GM12873 (cell line): Measurements from ENCODE around the gene BABAM1.

Experiments
- TF ChIP-seq, protein P1 (sequence below): IDR thresholded peaks from 2 replicates; pipeline ENCODE4 v1.5.1; 2012; ENCODE audit warnings: low read depth, mild to moderate bottlenecking, moderate library complexity, low read length, control low read depth; ENCODE audit not compliant: insufficient read depth; ENCODE audit errors: missing control alignments

BABAM1 gene

DNA sequence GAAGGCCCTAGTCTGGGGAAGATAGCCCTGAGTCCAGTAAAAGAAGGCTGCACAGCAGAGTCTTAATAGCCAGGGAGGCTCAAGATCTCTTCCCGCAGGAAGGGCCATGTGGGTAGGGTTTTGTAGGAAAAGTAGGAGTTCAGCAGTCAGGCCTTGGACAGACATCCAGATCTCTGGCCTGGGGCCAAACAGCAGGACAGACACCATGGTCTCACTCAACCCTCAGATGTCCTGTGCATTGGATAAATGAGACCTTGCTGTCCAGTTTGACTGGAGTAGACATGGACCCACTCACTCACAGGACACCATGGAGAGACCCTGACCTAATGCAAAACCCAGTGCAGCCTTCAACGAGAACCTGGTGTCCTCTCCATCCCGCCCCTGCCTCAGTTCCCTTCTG, 37.4 kb upstream of the BABAM1 start:
- TF ChIP-seq, protein P1, sequence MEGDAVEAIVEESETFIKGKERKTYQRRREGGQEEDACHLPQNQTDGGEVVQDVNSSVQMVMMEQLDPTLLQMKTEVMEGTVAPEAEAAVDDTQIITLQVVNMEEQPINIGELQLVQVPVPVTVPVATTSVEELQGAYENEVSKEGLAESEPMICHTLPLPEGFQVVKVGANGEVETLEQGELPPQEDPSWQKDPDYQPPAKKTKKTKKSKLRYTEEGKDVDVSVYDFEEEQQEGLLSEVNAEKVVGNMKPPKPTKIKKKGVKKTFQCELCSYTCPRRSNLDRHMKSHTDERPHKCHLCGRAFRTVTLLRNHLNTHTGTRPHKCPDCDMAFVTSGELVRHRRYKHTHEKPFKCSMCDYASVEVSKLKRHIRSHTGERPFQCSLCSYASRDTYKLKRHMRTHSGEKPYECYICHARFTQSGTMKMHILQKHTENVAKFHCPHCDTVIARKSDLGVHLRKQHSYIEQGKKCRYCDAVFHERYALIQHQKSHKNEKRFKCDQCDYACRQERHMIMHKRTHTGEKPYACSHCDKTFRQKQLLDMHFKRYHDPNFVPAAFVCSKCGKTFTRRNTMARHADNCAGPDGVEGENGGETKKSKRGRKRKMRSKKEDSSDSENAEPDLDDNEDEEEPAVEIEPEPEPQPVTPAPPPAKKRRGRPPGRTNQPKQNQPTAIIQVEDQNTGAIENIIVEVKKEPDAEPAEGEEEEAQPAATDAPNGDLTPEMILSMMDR, result no peak

DNA sequence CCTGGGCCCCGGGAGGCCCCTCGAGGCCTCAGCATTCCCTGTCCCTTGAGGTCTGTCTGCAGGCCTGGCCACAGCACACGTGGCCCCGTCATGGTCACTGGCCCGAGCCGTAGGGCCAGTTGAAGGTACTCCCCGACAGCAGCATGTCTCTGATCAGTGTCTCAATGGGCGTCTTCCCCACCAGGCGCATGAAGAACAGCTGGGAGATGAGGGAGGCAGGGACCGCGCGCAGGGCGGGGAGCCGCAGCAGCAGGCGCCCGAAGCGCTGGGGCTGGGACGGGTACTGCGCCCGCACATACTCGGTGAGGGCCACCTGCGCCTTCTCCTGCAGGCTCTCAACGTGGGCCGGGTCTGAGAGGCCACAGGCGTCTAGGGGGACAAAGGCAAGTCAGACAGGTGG, 35.0 kb upstream of the BABAM1 start:
- TF ChIP-seq, protein P1, result no peak

DNA sequence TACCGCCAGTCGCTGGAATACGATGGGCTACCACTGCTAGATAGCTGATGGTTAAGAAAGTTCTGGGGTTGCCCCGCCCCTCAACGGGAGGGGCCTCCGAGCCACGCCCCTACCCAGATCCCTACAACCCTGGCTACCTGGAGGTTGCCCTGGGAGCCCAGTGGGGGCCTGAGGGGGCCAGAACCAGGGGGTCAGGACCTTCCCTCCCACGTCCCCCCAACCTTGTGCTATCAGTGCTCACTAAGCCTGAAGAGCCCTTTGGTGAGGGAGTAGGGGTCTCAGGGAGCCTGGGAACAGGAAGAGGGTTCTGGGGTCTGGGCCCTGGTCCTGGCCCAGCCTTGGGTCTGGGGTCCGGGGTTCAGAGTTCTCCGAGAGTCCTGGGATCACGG, 32.3 kb upstream of the BABAM1 start:
- TF ChIP-seq, protein P1, result no peak

DNA sequence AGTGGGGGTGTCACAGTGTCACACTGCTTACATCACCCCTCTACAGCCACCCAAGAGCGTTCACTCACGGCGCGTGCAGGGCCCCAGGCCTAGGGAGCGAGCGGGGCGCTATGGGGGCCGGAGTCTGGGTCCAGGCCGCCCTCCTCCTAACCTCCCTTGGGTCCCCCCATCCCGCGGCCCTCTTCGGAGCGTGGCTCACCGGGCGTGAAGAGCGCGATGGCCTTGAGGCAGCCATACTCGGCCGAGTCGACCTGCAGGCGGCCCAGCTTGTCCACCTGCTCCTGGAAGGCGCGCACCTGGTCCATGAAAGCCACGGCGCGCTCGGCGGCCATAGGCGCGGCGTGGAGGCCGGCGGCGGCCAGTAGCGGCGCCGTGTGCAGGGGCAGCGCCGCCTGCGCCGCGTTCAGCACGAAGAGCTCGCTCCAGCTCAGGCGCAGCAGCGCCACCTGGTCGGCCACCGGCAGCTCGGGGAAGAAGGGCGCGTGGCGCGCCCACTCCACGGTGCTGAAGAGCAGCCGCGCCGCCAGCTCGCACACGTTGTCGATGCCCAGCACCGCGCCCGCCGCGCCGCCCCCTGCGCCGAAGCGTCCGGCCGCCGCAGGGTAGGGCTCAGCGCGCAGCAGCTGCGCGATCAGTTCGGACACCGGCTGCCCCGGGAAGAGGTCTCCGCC, 31.8 kb upstream of the BABAM1 start:
- TF ChIP-seq, protein P1, result peak; percentile 68

DNA sequence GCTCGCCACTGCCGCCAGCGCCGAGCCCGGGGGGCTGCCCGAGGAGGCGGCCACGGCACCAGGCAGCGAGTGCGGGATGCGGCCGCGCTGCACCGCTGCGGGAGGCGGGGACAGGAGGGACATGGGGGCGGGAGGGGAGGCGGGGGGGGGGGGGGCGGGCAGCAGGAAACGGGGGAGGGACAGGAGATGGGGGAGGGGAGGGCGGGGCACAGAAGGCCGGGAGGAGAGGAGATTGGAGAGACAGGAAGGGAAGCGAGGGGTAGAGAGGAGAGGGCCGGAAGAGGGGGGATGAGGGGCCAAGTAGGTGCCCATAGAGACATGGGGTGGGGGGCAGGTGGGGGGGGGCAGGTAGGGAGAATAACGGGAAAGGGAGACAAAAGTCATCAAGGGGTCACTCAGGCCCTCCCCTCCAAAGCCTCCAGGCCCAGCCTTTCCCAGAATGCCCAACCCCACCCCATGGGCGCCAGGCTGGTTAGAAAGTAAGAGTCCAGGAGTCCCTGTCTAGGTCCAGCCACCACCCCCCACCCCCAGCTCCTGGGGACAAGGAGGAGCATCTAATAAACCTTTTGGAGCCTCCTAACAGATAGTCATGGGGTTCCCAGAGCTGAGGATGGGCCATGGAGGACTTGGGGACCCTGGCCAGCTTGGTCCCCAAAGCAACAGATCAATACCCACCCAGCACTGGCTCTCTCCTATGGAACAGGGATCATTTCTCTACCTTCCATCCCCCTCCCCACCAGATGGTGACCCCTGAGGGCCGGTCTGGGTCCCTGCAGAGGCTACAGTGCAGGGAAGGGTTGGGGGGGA, 31.1 kb upstream of the BABAM1 start:
- TF ChIP-seq, protein P1, result no peak

GRCh38 chr19:17236811-17237543, 30.3 kb upstream of the BABAM1 start:
- TF ChIP-seq, protein P1, result no peak
